GM12878 (cell line): ENCODE results near the gene SLC25A36. TPM values are rescaled to one million over a fixed set of nuclear protein-coding genes. Genes with fewer than 3 reads are reported as not detected.

Source experiments
- ATAC-seq: fragments of 200-7000 bp; cut with Tn5 transposase; 3 replicates; pipeline ENCODE4 v1.9.1; 2020; ENCODE audit warnings: mild to moderate bottlenecking, moderate library complexity
- BruUV-seq: library from RNA; stranded (reverse); fragments of 400-500 nt; replicated peaks from 2 replicates; lab custom pipeline; 2021; lab: Mats Ljungman, UMichigan
- CTCF ChIA-PET: fragments of 300-600 bp; sonication (Branson Sonifier 250); formaldehyde crosslinking; extraction: SDS; loops from one replicate; lab custom pipeline; 2021; ENCODE audit warnings: inconsistent platforms; lab: Yijun Ruan, JAX
- POLR2A ChIA-PET: fragments of 350-600 bp; formaldehyde crosslinking; extraction: SDS; loops from one replicate; lab custom pipeline; 2021; ENCODE audit warnings: inconsistent platforms; lab: Charles Lee
- RAD21 ChIA-PET: fragments of 300-600 bp; sonication (Branson Sonifier 250); formaldehyde crosslinking; loops from one replicate; lab custom pipeline; 2023; ENCODE audit warnings: antibody characterized with exemption; ENCODE audit not compliant: unreplicated experiment; lab: Charles Lee
- SMC1A ChIA-PET: fragments of 300-600 bp; sonication (Branson Sonifier 250); formaldehyde crosslinking; loops from one replicate; lab custom pipeline; 2023; ENCODE audit not compliant: unreplicated experiment, uncharacterized antibody; lab: Charles Lee
- DNase-seq: peaks from one replicate; pipeline ENCODE4 v3.0.0-alpha.2; 2011; ENCODE audit warnings: low read depth, low spot score
- FAIRE-seq: peaks from 3 replicates; lab custom pipeline; 2011; peaks lifted over from hg19 to GRCh38; lab: Jason Lieb, UNC
- H2AFZ ChIP-seq: 2 replicates; pipeline ENCODE4 v1.6.0; 2011; ENCODE audit warnings: low read depth, low read length, control low read depth; ENCODE audit not compliant: control insufficient read depth
- H3K27ac ChIP-seq: 2 replicates; pipeline ENCODE4 v1.5.1; 2011; ENCODE audit warnings: control low read depth; ENCODE audit not compliant: control insufficient read depth, insufficient read depth
- H3K27me3 ChIP-seq, 2 experiments: replicated peaks in 1 of 2; 2 replicates each; pipeline versions ENCODE4 v1.6.0 to v1.6.1; 2011; ENCODE audit warnings: low read length in 1 of 2; ENCODE audit not compliant: control insufficient read depth in 2 of 2, insufficient read depth in 2 of 2
- H3K36me3 ChIP-seq, 2 experiments: 2 replicates each; pipeline ENCODE4 v1.5.1; 2011; ENCODE audit warnings: low read length in 1 of 2; ENCODE audit not compliant: control insufficient read depth in 2 of 2, insufficient read depth in 2 of 2
- H3K4me1 ChIP-seq: 2 replicates; pipeline ENCODE4 v1.6.1; 2011; ENCODE audit warnings: mild to moderate bottlenecking, low read length, moderate library complexity, mixed read lengths; ENCODE audit not compliant: control insufficient read depth, insufficient read depth
- H3K4me2 ChIP-seq: 2 replicates; pipeline ENCODE4 v1.6.0; 2011; ENCODE audit warnings: control low read depth; ENCODE audit not compliant: control insufficient read depth, insufficient read depth
- H3K4me3 ChIP-seq: fragments of 200-600 bp; sonication (generic); 2 replicates; pipeline ENCODE4 v1.5.1; 2016
- H3K79me2 ChIP-seq: 2 replicates; pipeline ENCODE4 v1.6.0; 2011; ENCODE audit warnings: low read length; ENCODE audit not compliant: control insufficient read depth, insufficient read depth
- H3K9ac ChIP-seq: 2 replicates; pipeline ENCODE4 v1.8.0; 2011; ENCODE audit warnings: low read length, control low read depth, mixed read lengths; ENCODE audit not compliant: control insufficient read depth, insufficient read depth
- H3K9me3 ChIP-seq: replicated peaks from 3 replicates; pipeline ENCODE4 v1.5.1; 2011; ENCODE audit warnings: mild to moderate bottlenecking, low read length; ENCODE audit not compliant: control insufficient read depth, insufficient read depth
- H4K20me1 ChIP-seq: 2 replicates; pipeline ENCODE4 v1.6.0; 2011; ENCODE audit not compliant: control insufficient read depth, insufficient read depth
- ASH2L ChIP-seq: fragments of 300-600, 200-600 bp; sonication (generic); IDR thresholded peaks from 2 replicates; pipeline ENCODE4 v1.6.1; 2017; ENCODE audit warnings: low read depth, mild to moderate bottlenecking, borderline replicate concordance
- ATF2 ChIP-seq: IDR thresholded peaks from 2 replicates; pipeline ENCODE4 v1.6.1; 2012; ENCODE audit warnings: low read length, inconsistent platforms
- CBX5 ChIP-seq: sonication (generic); IDR thresholded peaks from 2 replicates; pipeline ENCODE4 v1.6.1; 2016; ENCODE audit warnings: low read depth, moderate library complexity, mild to moderate bottlenecking, inconsistent platforms
- CEBPZ ChIP-seq: fragments of 150-350 bp; IDR thresholded peaks from 2 replicates; pipeline ENCODE4 v1.6.1; 2016; ENCODE audit warnings: low read depth, low read length
- CREM ChIP-seq: IDR thresholded peaks from 2 replicates; pipeline ENCODE4 v1.6.1; 2014; ENCODE audit warnings: antibody characterized with exemption, low read depth
- CUX1 ChIP-seq: IDR thresholded peaks from 2 replicates; pipeline ENCODE4 v1.6.1; 2012; ENCODE audit warnings: improper control_type of control experiment, low read depth, low read length; ENCODE audit not compliant: insufficient replicate concordance
- DPF2 ChIP-seq: fragments of 450-650 bp; IDR thresholded peaks from 2 replicates; pipeline ENCODE4 v1.6.1; 2017; ENCODE audit warnings: mild to moderate bottlenecking
- MYB ChIP-seq: fragments of 150-350 bp; IDR thresholded peaks from 2 replicates; pipeline ENCODE4 v1.6.1; 2014; ENCODE audit warnings: mild to moderate bottlenecking, low read depth, low read length, borderline replicate concordance
- NFYB ChIP-seq: IDR thresholded peaks from 2 replicates; pipeline ENCODE4 v1.6.1; 2011; ENCODE audit warnings: low read depth, mild to moderate bottlenecking, low read length, improper control_type of control experiment, moderate library complexity; ENCODE audit not compliant: insufficient read depth
- POLR2AphosphoS5 ChIP-seq: IDR thresholded peaks from 2 replicates; pipeline ENCODE4 v1.6.1; 2011; ENCODE audit warnings: mild to moderate bottlenecking, low read length, inconsistent platforms
- SIX5 ChIP-seq: IDR thresholded peaks from 2 replicates; pipeline ENCODE4 v1.6.1; 2011; ENCODE audit warnings: mild to moderate bottlenecking, low read depth, low read length, moderate library complexity; ENCODE audit not compliant: severe bottlenecking
- SMC3 ChIP-seq: IDR thresholded peaks from 2 replicates; pipeline ENCODE4 v1.6.1; 2011; ENCODE audit warnings: low read length, improper control_type of control experiment, borderline replicate concordance
- SRF ChIP-seq, 2 experiments: IDR thresholded peaks; 2 replicates each; pipeline ENCODE4 v1.6.1; 2011; ENCODE audit warnings: low read depth in 2 of 2, low read length in 2 of 2, mild to moderate bottlenecking in 1 of 2, moderate library complexity in 1 of 2
- TCF3 ChIP-seq: IDR thresholded peaks from 2 replicates; pipeline ENCODE4 v1.6.1; 2012; ENCODE audit warnings: low read depth, mild to moderate bottlenecking, low read length, borderline replicate concordance; ENCODE audit not compliant: insufficient read depth
- TCF7 ChIP-seq: IDR thresholded peaks from 2 replicates; pipeline ENCODE4 v1.6.1; 2014; ENCODE audit warnings: antibody characterized with exemption, borderline replicate concordance
- WGBS: methylation state at CpG from one replicate; pipeline ENCODE4 v1.1.6; 2016; ENCODE audit warnings: low lambda C conversion rate; ENCODE audit not compliant: insufficient replicate concordance, insufficient coverage; ENCODE audit errors: missing lambda C conversion rate; 5-methylcytosine and 5-hydroxymethylcytosine counted together
- in situ Hi-C: fragments of 300-500 bp; cut with MboI; formaldehyde crosslinking; loops from 9 replicates; pipeline ENCODE4 v1.14.3; 2018; ENCODE audit warnings: mixed read lengths
- intact Hi-C: fragments of 100-400 bp; cut with micrococcal nuclease; formaldehyde crosslinking; loops from one replicate; pipeline ENCODE4 v1.14.2; 2022; ENCODE audit not compliant: unreplicated experiment
- polyA plus RNA-seq, 11 experiments: library from polyadenylated mRNA; depleted of rRNA in 4 of 11; unstranded in 6 of 11; stranded (reverse) in 5 of 11; fragments of >200 nt; fragmentation: Nextera tagmentation in 4 of 11; fragmentation: Illumina TruSeq in 1 of 11; extraction: Ambion mirVana in 4 of 11; extraction: Trizol in 1 of 11; gene quantifications; 1 replicate in 1 of 11; 2 replicates in 10 of 11; pipeline versions ENCODE4 v1.2.1 to v1.2.3, GENCODE V29; 2011 to 2016; ENCODE audit warnings: inconsistent platforms in 2 of 11, missing spikeins in 2 of 11, low read depth in 1 of 11
- total RNA-seq, 4 experiments: library from RNA; depleted of rRNA in 3 of 4; stranded (reverse); fragments of >200 nt in 3 of 4; fragmentation: Illumina TruSeq in 1 of 4; extraction: Trizol in 1 of 4; gene quantifications; 2 replicates each; pipeline versions ENCODE4 v1.2.1 to v1.2.3, GENCODE V29; 2013 to 2021

Gene SLC25A36
- total and polyA plus RNA-seq, 10 of the 15 experiments (the other 5 are each of a cell fraction or from before 2014, with no cell fraction given), result 13.0 to 183 (median 47.7) TPM

- no peak overlapping the region for H3K4me3 ChIP-seq
- POLR2A ChIA-PET, result interaction anchor here (0.5 kb wide), 1 partner anchor 80 kb away, joined by 3 read pairs; no protein-coding TSS in a partner anchor
- no peaks in the 10 kb centered on the region for H3K36me3 ChIP-seq
- H3K27me3 ChIP-seq, result no peaks in the 10 kb centered on the region
- CTCF ChIA-PET, result interaction anchor here (0.8 to 5.5 kb wide), 8 partner anchors 11 to 180 kb away, joined by 3 to 29 read pairs (median 3); no protein-coding TSS in a partner anchor
- no peak overlapping the region for H3K27ac ChIP-seq
- no peaks in the 10 kb centered on the region for H3K9me3 ChIP-seq
- ATAC-seq, result no peak
- SMC1A ChIA-PET, result interaction anchor here (1.5 to 2.0 kb wide), 2 partner anchors 10 to 98 kb away, joined by 4 to 5 read pairs; no protein-coding TSS in a partner anchor
- no peaks in the 10 kb centered on the region for H4K20me1 ChIP-seq
- no peak overlapping the region for H2AFZ ChIP-seq
- no peak overlapping the region for H3K9ac ChIP-seq
- 11% methylated on average over 4 of the region's 4 CpGs for WGBS
- intact Hi-C loops (loop anchor here (1.0 kb wide), 1 partner anchor 180 kb away; no protein-coding TSS in a partner anchor), in situ Hi-C loops (no loop called here)
- no peaks in the 10 kb centered on the region for H3K79me2 ChIP-seq
- no peak for FAIRE-seq
- DNase-seq, result no peak
- no peak overlapping the region for H3K4me2 ChIP-seq
- RAD21 ChIA-PET, result interaction anchor here (1.1 to 1.9 kb wide), 2 partner anchors 12 to 180 kb away, joined by 3 to 7 read pairs; no protein-coding TSS in a partner anchor
- no peaks in the 10 kb centered on the region for H3K4me1 ChIP-seq
- BruUV-seq, result no TSS peak
- no peak for TF ChIP-seq DPF2
- TF ChIP-seq CBX5, result no peak
- TF ChIP-seq ASH2L, result no peak
- TF ChIP-seq MYB, result no peak
- TF ChIP-seq SMC3, result no peak
- no peak for TF ChIP-seq ATF2
- TF ChIP-seq CUX1, result no peak
- no peak for TF ChIP-seq POLR2AphosphoS5
- TF ChIP-seq CREM, result no peak
- TF ChIP-seq SRF (IDR thresholded peaks at IDR 0.05; ENCODE audit: low read depth in 2 of 2, low read length in 2 of 2), result no peak
- no peak for TF ChIP-seq TCF3
- no peak for TF ChIP-seq CEBPZ
- TF ChIP-seq NFYB, result no peak
- TF ChIP-seq TCF7, result no peak
- no peak for TF ChIP-seq SIX5
These were observed 70.3 kb downstream of the SLC25A36 start for GRCh38 chr3:141011997-141012262.
